AG09309 (cell line): Measurements from ENCODE around the gene NFKBIA.

Experiments
- DNase-seq: peaks from one replicate; pipeline ENCODE4 v3.0.0-alpha.2; 2010; ENCODE audit warnings: low read depth
- H3K4me3 ChIP-seq: 2 replicates; pipeline ENCODE4 v1.5.1; 2011; ENCODE audit warnings: mild to moderate bottlenecking, low read depth, low read length, moderate library complexity; ENCODE audit not compliant: control insufficient read depth
- CTCF ChIP-seq: IDR thresholded peaks from 2 replicates; pipeline ENCODE4 v1.5.1; 2011; ENCODE audit warnings: mild to moderate bottlenecking, low read depth, low read length, inconsistent platforms; ENCODE audit not compliant: insufficient read depth, control insufficient read depth; ENCODE audit errors: missing control alignments

NFKBIA gene

GRCh38 chr14:35433826-35434225 lies 29.3 kb upstream of the NFKBIA start:
- no peak overlapping the region for H3K4me3 ChIP-seq
- TF ChIP-seq CTCF, result no peak
- DNase-seq, result no peak

- no peak for TF ChIP-seq CTCF
- no peak overlapping the region for H3K4me3 ChIP-seq
- no peak for DNase-seq
These were observed 26.1 kb upstream of the NFKBIA start for GRCh38 chr14:35430459-35431199.

DNA sequence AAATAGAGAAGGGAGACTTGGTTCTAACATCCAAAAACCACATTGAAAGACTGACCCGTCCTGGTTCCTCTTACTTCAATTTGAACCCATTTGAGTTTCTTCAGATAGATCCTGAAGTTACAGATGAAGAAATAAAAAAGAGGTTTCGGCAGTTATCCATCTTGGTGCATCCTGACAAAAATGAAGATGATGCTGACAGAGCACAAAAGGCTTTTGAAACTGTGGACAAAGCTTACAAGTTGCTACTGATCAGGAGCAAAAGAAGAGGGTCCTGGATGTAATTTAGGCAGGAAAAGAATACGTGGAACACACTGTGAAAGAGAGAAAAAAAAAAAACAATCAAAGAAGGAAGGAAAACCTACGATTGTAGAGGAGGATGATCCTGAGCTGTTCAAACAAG lies 25.4 kb upstream of the NFKBIA start:
- H3K4me3 ChIP-seq, result no peak overlapping the region
- no peak for DNase-seq
- TF ChIP-seq CTCF, result no peak

DNA sequence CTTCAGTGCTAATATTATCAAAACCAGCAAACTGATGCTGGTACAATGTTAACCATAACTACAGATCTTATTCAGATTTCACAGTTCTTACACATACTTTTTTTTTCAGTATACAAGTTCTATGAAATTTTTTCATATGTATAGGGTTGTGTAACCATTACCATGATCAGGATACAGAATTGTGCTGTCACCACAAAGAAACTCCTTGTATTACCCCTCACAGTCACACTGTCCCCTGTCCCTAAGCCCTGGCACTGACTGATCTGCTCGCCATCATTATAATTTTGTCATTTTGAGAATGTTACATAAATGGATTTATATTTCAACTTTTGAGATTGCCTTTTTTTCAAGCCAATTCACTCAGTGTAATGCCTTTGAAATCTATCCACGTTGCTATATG lies 21.3 kb upstream of the NFKBIA start:
- no peak for DNase-seq
- TF ChIP-seq CTCF, result no peak
- H3K4me3 ChIP-seq, result no peak overlapping the region

GRCh38 chr14:35423621-35424020 lies 19.1 kb upstream of the NFKBIA start:
- no peak overlapping the region for H3K4me3 ChIP-seq
- TF ChIP-seq CTCF, result no peak
- DNase-seq, result no peak

- no peak overlapping the region for H3K4me3 ChIP-seq
- no peak for TF ChIP-seq CTCF
- peak; percentile 32 for DNase-seq
These were observed 15.7 kb upstream of the NFKBIA start for GRCh38 chr14:35420036-35420811.

DNA sequence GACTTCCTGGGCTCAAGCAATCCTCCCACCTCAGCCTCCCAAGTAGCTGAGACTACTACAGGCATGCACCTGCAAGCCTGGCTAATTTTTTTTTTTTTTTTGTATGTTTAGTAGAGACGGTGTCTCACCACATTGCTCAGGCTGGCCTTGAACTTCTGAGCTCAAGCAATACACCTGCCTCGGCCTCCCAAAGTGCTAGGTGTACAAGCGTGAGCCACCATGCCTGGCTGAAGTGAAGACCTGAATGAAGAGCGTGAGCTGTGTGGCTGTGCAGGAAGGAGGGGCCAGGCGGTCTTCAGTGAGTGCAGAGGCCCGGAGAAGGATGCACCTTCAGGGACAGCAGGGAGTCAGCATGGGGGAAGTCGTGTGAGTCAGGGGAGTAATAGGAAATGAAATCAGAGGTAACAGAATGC lies 14.9 kb upstream of the NFKBIA start:
- no peak overlapping the region for H3K4me3 ChIP-seq
- no peak for TF ChIP-seq CTCF
- DNase-seq, result no peak
